Measurements from ENCODE around the gene CA11. TPM values are rescaled to one million over a fixed set of nuclear protein-coding genes. Genes with fewer than 3 reads are reported as not detected.

The CA11 gene
- total RNA-seq, 1 donor from 2014 or later = 3.7 TPM

- Histone ChIP-seq H3K4me1 (ENCODE audit: control insufficient read depth in 3 of 3, insufficient read depth in 3 of 3, low read length in 3 of 3) (peaks cover 50 to 55% (median 51%) of the 10 kb centered on the region in 3 donors), H3K9ac (ENCODE audit: low read depth in 1 of 3, low read length in 3 of 3) (peak overlapping the region in 1 of 3 donors; percentile 62), H3K36me3 (ENCODE audit: control insufficient read depth in 3 of 3, insufficient read depth in 3 of 3, low read length in 3 of 3) (peaks cover 14 to 28% (median 25%) of the 10 kb centered on the region in 3 donors), H3K9me3 (ENCODE audit: control insufficient read depth in 3 of 3, low read length in 3 of 3) (no peaks in the 10 kb centered on the region), H3K27ac (ENCODE audit: low read depth, low read length) (no peak overlapping the region), H3K27me3 (ENCODE audit: control insufficient read depth in 3 of 3, insufficient read depth in 3 of 3, low read length in 3 of 3) (no peaks in the 10 kb centered on the region), H3K4me3 (ENCODE audit: low read length in 3 of 3) (peak overlapping the region in 1 of 3 donors; percentile 22)
These were observed 14.8 kb downstream of the CA11 start for GRCh38 chr19:48631225-48631624.

GRCh38 chr19:48630296-48631063, 15.5 kb downstream of the CA11 start:
- Histone ChIP-seq H3K4me3 (ENCODE audit: low read length in 3 of 3) (peak overlapping the region in 1 of 3 donors; percentile 22), H3K9me3 (ENCODE audit: control insufficient read depth in 3 of 3, low read length in 3 of 3) (no peaks in the 10 kb centered on the region), H3K4me1 (ENCODE audit: control insufficient read depth in 3 of 3, insufficient read depth in 3 of 3, low read length in 3 of 3) (peaks cover 50 to 60% (median 52%) of the 10 kb centered on the region in 3 donors), H3K36me3 (ENCODE audit: control insufficient read depth in 3 of 3, insufficient read depth in 3 of 3, low read length in 3 of 3) (peaks cover 14 to 28% (median 25%) of the 10 kb centered on the region in 3 donors), H3K9ac (ENCODE audit: low read depth in 1 of 3, low read length in 3 of 3) (peak overlapping the region in 2 of 3 donors; percentile 29 to 62), H3K27me3 (ENCODE audit: control insufficient read depth in 3 of 3, insufficient read depth in 3 of 3, low read length in 3 of 3) (no peaks in the 10 kb centered on the region), H3K27ac (ENCODE audit: low read depth, low read length) (peak overlapping the region; percentile 44)

- H3K9me3 ChIP-seq (ENCODE audit: control insufficient read depth in 3 of 3, low read length in 3 of 3) = no peaks in the 10 kb centered on the region
- H3K27ac ChIP-seq (ENCODE audit: low read depth, low read length) = peak overlapping the region; percentile 44
- H3K4me1 ChIP-seq (ENCODE audit: control insufficient read depth in 3 of 3, insufficient read depth in 3 of 3, low read length in 3 of 3) = peaks cover 52 to 63% (median 54%) of the 10 kb centered on the region in 3 donors
- H3K9ac ChIP-seq (ENCODE audit: low read depth in 1 of 3, low read length in 3 of 3) = peak overlapping the region in 2 of 3 donors; percentile 29 to 62
- H3K4me3 ChIP-seq (ENCODE audit: low read length in 3 of 3) = no peak overlapping the region
- H3K27me3 ChIP-seq (ENCODE audit: control insufficient read depth in 3 of 3, insufficient read depth in 3 of 3, low read length in 3 of 3) = no peaks in the 10 kb centered on the region
- peaks cover 14 to 28% (median 25%) of the 10 kb centered on the region in 3 donors for H3K36me3 ChIP-seq (ENCODE audit: control insufficient read depth in 3 of 3, insufficient read depth in 3 of 3, low read length in 3 of 3)
These were observed 16.2 kb downstream of the CA11 start for GRCh38 chr19:48629599-48630295.

- Histone ChIP-seq H3K27me3 (ENCODE audit: control insufficient read depth in 3 of 3, insufficient read depth in 3 of 3, low read length in 3 of 3) (no peaks in the 10 kb centered on the region), H3K9me3 (ENCODE audit: control insufficient read depth in 3 of 3, low read length in 3 of 3) (no peaks in the 10 kb centered on the region), H3K36me3 (ENCODE audit: control insufficient read depth in 3 of 3, insufficient read depth in 3 of 3, low read length in 3 of 3) (peaks cover 14 to 28% (median 25%) of the 10 kb centered on the region in 3 donors), H3K9ac (ENCODE audit: low read depth in 1 of 3, low read length in 3 of 3) (no peak overlapping the region), H3K27ac (ENCODE audit: low read depth, low read length) (no peak overlapping the region), H3K4me1 (ENCODE audit: control insufficient read depth in 3 of 3, insufficient read depth in 3 of 3, low read length in 3 of 3) (peaks cover 54 to 64% (median 55%) of the 10 kb centered on the region in 3 donors), H3K4me3 (ENCODE audit: low read length in 3 of 3) (no peak overlapping the region)
These were observed 16.7 kb downstream of the CA11 start for GRCh38 chr19:48629297-48629598.

GRCh38 chr19:48628486-48629296, 17.3 kb downstream of the CA11 start:
- Histone ChIP-seq H3K9ac (ENCODE audit: low read depth in 1 of 3, low read length in 3 of 3) (no peak overlapping the region), H3K27me3 (ENCODE audit: control insufficient read depth in 3 of 3, insufficient read depth in 3 of 3, low read length in 3 of 3) (no peaks in the 10 kb centered on the region), H3K4me3 (ENCODE audit: low read length in 3 of 3) (no peak overlapping the region), H3K9me3 (ENCODE audit: control insufficient read depth in 3 of 3, low read length in 3 of 3) (no peaks in the 10 kb centered on the region), H3K27ac (ENCODE audit: low read depth, low read length) (no peak overlapping the region), H3K4me1 (ENCODE audit: control insufficient read depth in 3 of 3, insufficient read depth in 3 of 3, low read length in 3 of 3) (peaks cover 51 to 61% (median 52%) of the 10 kb centered on the region in 3 donors), H3K36me3 (ENCODE audit: control insufficient read depth in 3 of 3, insufficient read depth in 3 of 3, low read length in 3 of 3) (peaks cover 14 to 28% (median 25%) of the 10 kb centered on the region in 3 donors)

GRCh38 chr19:48627865-48628314, 18.1 kb downstream of the CA11 start:
- Histone ChIP-seq H3K4me3 (ENCODE audit: low read length in 3 of 3) (no peak overlapping the region), H3K9me3 (ENCODE audit: control insufficient read depth in 3 of 3, low read length in 3 of 3) (no peaks in the 10 kb centered on the region), H3K4me1 (ENCODE audit: control insufficient read depth in 3 of 3, insufficient read depth in 3 of 3, low read length in 3 of 3) (peaks cover 50 to 58% (median 51%) of the 10 kb centered on the region in 3 donors), H3K27me3 (ENCODE audit: control insufficient read depth in 3 of 3, insufficient read depth in 3 of 3, low read length in 3 of 3) (no peaks in the 10 kb centered on the region), H3K9ac (ENCODE audit: low read depth in 1 of 3, low read length in 3 of 3) (no peak overlapping the region), H3K27ac (ENCODE audit: low read depth, low read length) (no peak overlapping the region), H3K36me3 (ENCODE audit: control insufficient read depth in 3 of 3, insufficient read depth in 3 of 3, low read length in 3 of 3) (peaks cover 9 to 24% (median 20%) of the 10 kb centered on the region in 3 donors)

GRCh38 chr19:48627201-48627864, 18.7 kb downstream of the CA11 start:
- peaks cover 7 to 19% (median 17%) of the 10 kb centered on the region in 3 donors for H3K36me3 ChIP-seq (ENCODE audit: control insufficient read depth in 3 of 3, insufficient read depth in 3 of 3, low read length in 3 of 3)
- no peaks in the 10 kb centered on the region for H3K9me3 ChIP-seq (ENCODE audit: control insufficient read depth in 3 of 3, low read length in 3 of 3)
- no peak overlapping the region for H3K4me3 ChIP-seq (ENCODE audit: low read length in 3 of 3)
- no peaks in the 10 kb centered on the region for H3K27me3 ChIP-seq (ENCODE audit: control insufficient read depth in 3 of 3, insufficient read depth in 3 of 3, low read length in 3 of 3)
- peak overlapping the region in 1 of 3 donors; percentile 25 for H3K9ac ChIP-seq (ENCODE audit: low read depth in 1 of 3, low read length in 3 of 3)
- peaks cover 45 to 53% (median 45%) of the 10 kb centered on the region in 3 donors for H3K4me1 ChIP-seq (ENCODE audit: control insufficient read depth in 3 of 3, insufficient read depth in 3 of 3, low read length in 3 of 3)
- no peak overlapping the region for H3K27ac ChIP-seq (ENCODE audit: low read depth, low read length)

GRCh38 chr19:48625891-48626327, 20.1 kb downstream of the CA11 start:
- Histone ChIP-seq H3K36me3 (ENCODE audit: control insufficient read depth in 3 of 3, insufficient read depth in 3 of 3, low read length in 3 of 3) (peaks cover 3 to 11% (median 9%) of the 10 kb centered on the region in 3 donors), H3K27ac (ENCODE audit: low read depth, low read length) (no peak overlapping the region), H3K9me3 (ENCODE audit: control insufficient read depth in 3 of 3, low read length in 3 of 3) (no peaks in the 10 kb centered on the region), H3K27me3 (ENCODE audit: control insufficient read depth in 3 of 3, insufficient read depth in 3 of 3, low read length in 3 of 3) (no peaks in the 10 kb centered on the region), H3K9ac (ENCODE audit: low read depth in 1 of 3, low read length in 3 of 3) (peak overlapping the region in 1 of 3 donors; percentile 16), H3K4me1 (ENCODE audit: control insufficient read depth in 3 of 3, insufficient read depth in 3 of 3, low read length in 3 of 3) (peaks cover 36 to 39% (median 37%) of the 10 kb centered on the region in 3 donors), H3K4me3 (ENCODE audit: low read length in 3 of 3) (no peak overlapping the region)

Measured in skeletal muscle tissue (tissue), 4 donors.